ENCODE results near the gene CBARP. TPM values are rescaled to one million over a fixed set of nuclear protein-coding genes. Genes with fewer than 3 reads are reported as not detected.

Gene CBARP
- total and polyA plus RNA-seq, 7 donors: 0.41 to 19.0 (median 0.88) TPM

GRCh38 chr19:1183543-1184172 is 54.1 kb downstream of the CBARP start:
- peak in 1 of 4 donors; percentile 15 for ATAC-seq
- DNase-seq: peak in 1 of 2 donors; percentile 46
- H3K4me1 ChIP-seq: no peaks in the 10 kb centered on the region
- peaks cover 0 to 6% (median 2%) of the 10 kb centered on the region in 3 donors for H3K27me3 ChIP-seq (ENCODE audit: insufficient read depth in 3 of 3, low read length in 2 of 3)
- intact Hi-C loops (cut with DNase I): loop anchor here in 1 of 2 donors (5.0 kb wide), 1 partner anchor 56 kb away; no protein-coding TSS in a partner anchor
- no peaks in the 10 kb centered on the region for H3K9me3 ChIP-seq
- H3K36me3 ChIP-seq (ENCODE audit: insufficient read depth in 1 of 2, low read depth in 1 of 2): no peaks in the 10 kb centered on the region
- 80 to 87% (median 85%) methylated on average over 19 of the region's 19 CpGs for WGBS, 3 donors
- TF ChIP-seq, protein P1, sequence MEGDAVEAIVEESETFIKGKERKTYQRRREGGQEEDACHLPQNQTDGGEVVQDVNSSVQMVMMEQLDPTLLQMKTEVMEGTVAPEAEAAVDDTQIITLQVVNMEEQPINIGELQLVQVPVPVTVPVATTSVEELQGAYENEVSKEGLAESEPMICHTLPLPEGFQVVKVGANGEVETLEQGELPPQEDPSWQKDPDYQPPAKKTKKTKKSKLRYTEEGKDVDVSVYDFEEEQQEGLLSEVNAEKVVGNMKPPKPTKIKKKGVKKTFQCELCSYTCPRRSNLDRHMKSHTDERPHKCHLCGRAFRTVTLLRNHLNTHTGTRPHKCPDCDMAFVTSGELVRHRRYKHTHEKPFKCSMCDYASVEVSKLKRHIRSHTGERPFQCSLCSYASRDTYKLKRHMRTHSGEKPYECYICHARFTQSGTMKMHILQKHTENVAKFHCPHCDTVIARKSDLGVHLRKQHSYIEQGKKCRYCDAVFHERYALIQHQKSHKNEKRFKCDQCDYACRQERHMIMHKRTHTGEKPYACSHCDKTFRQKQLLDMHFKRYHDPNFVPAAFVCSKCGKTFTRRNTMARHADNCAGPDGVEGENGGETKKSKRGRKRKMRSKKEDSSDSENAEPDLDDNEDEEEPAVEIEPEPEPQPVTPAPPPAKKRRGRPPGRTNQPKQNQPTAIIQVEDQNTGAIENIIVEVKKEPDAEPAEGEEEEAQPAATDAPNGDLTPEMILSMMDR (IDR thresholded peaks at IDR 0.05): no peak
- H3K27ac ChIP-seq: no peak overlapping the region
- no peak overlapping the region for H3K4me3 ChIP-seq

DNA sequence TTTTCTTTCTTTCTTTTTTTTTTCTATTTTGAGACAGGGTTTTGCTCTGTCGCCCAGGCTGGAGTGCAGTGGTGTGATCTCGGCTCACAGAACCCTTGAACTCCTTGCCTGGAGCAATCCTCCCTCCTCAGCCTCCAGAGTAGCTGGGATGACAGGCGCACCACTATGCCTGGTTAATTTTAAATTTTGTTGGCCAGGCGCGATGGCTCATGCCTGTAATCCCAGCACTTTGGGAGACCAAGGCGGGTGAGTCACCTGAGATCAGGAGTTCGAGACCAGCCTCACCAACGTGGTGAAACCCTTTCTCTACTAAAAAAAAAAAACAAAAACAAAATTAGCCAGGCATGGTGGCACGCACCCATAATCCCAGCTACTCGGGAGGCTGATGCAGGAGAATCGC is 55.1 kb downstream of the CBARP start:
- DNase-seq (no peak), ATAC-seq (no peak)
- TF ChIP-seq, protein P1 (IDR thresholded peaks at IDR 0.05): no peak
- Histone ChIP-seq H3K4me1 (peaks cover 2% of the 10 kb centered on the region), H3K4me3 (no peak overlapping the region), H3K9me3 (no peaks in the 10 kb centered on the region), H3K27me3 (ENCODE audit: insufficient read depth in 3 of 3, low read length in 2 of 3) (peaks cover 0 to 9% (median 2%) of the 10 kb centered on the region in 3 donors), H3K36me3 (ENCODE audit: insufficient read depth in 1 of 2, low read depth in 1 of 2) (no peaks in the 10 kb centered on the region), H3K27ac (no peak overlapping the region)
- WGBS, 3 donors: 92% methylated on average over 9 to 11 of the region's 11 CpGs; no CpG with 5 or more reads in 1 of the 3 donors
- intact Hi-C loops (cut with DNase I): loop anchor here in 1 of 2 donors (5.0 kb wide), 1 partner anchor 55 kb away; no protein-coding TSS in a partner anchor

DNA sequence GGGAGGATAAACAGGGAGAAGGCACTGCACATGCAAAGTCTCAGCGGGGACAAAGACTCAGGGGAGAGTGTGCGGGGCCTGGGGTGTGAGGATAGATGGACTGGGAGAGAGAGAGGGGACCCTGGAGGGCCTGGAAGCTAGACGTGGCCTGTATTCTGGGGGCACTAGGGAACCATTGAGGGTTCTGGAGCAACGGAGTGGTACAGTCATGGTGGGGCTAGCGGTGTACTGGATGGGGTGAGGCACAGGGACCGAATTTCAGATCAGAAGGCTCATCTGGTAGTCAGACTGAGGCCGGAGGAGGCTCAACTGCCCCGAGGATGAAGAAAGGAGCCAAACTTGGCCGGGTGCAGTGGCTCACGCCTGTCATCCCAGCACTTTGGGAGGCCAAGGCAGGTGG is 55.7 kb downstream of the CBARP start:
- Histone ChIP-seq H3K27ac (no peak overlapping the region), H3K4me1 (peaks cover 8% of the 10 kb centered on the region), H3K27me3 (ENCODE audit: insufficient read depth in 3 of 3, low read length in 2 of 3) (peaks cover 0 to 12% (median 2%) of the 10 kb centered on the region in 3 donors), H3K4me3 (no peak overlapping the region), H3K9me3 (no peaks in the 10 kb centered on the region), H3K36me3 (ENCODE audit: insufficient read depth in 1 of 2, low read depth in 1 of 2) (no peaks in the 10 kb centered on the region)
- 94 to 96% (median 94%) methylated on average over 10 of the region's 10 CpGs for WGBS, 3 donors
- intact Hi-C loops (cut with DNase I): loop anchor here in 1 of 2 donors (5.0 kb wide), 1 partner anchor 55 kb away; no protein-coding TSS in a partner anchor
- DNase-seq (no peak), ATAC-seq (no peak)
- TF ChIP-seq, protein P1 (IDR thresholded peaks at IDR 0.05): no peak

DNA sequence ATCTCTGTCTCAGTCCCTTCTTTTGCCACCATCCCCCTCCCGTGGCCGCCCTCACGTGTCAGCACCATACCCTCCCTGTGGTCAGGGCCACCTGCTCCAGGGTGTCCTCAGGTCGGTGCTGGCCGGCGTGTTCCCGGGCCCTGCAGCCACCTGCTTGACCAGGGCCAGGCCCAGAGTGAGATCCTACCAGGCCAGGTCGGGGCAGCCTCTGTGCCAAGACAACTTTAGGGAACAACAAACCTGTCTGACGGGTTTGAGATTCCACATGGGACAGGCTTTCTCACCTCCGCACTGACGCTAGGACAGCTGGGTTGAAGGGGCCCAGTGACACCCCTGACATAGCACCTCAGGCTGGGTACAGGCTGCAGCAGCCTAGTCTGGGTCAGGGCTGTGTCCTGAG is 56.2 kb downstream of the CBARP start:
- intact Hi-C loops (cut with DNase I): loop anchor here in 1 of 2 donors (5.0 kb wide), 1 partner anchor 54 kb away; no protein-coding TSS in a partner anchor
- no peaks in the 10 kb centered on the region for H3K9me3 ChIP-seq
- ATAC-seq: no peak

More for the DNA sequence above, 56.2 kb downstream of the CBARP start:
- Histone ChIP-seq H3K4me1 (peaks cover 8% of the 10 kb centered on the region), H3K4me3 (no peak overlapping the region), H3K27ac (no peak overlapping the region), H3K27me3 (ENCODE audit: insufficient read depth in 3 of 3, low read length in 2 of 3) (peaks cover 0 to 12% (median 4%) of the 10 kb centered on the region in 3 donors), H3K36me3 (ENCODE audit: insufficient read depth in 1 of 2, low read depth in 1 of 2) (no peaks in the 10 kb centered on the region)
- peak in 1 of 2 donors; percentile 43 for DNase-seq
- WGBS, 3 donors: 82 to 86% (median 85%) methylated on average over 11 of the region's 11 CpGs
- TF ChIP-seq, protein P1 (IDR thresholded peaks at IDR 0.05): no peak

Other genes with a start within 250 kb of the CBARP start
- under 1 TPM in 1 of 4 donors, not detected in 3; 0.16 TPM for gene GRIN3B, start 237.6 kb downstream of the CBARP start, total RNA-seq
- under 1 TPM in 1 of 3 donors, not detected in 2; 0.01 TPM for gene GRIN3B, start 237.6 kb downstream of the CBARP start, polyA plus RNA-seq
- 100 to 1,000 TPM in 1 of 4 donors, 10 to 100 TPM in 3; 67.1 to 128 (median 87.4) TPM for gene TMEM259, start 216.9 kb downstream of the CBARP start, total RNA-seq
- 100 to 1,000 TPM in 1 of 3 donors, 10 to 100 TPM in 2; 80.6 to 133 (median 89.9) TPM for gene TMEM259, start 216.9 kb downstream of the CBARP start, polyA plus RNA-seq
- gene RNU6-2, start 216.5 kb downstream of the CBARP start, total RNA-seq: not detected
- not detected for gene RNU6-2, start 216.5 kb downstream of the CBARP start, polyA plus RNA-seq
- gene CNN2, start 211.4 kb downstream of the CBARP start, total RNA-seq: 1 to 10 TPM; 3.0 to 9.5 (median 8.5) TPM
- 1 to 10 TPM; 1.7 to 6.3 (median 2.3) TPM for gene CNN2, start 211.4 kb downstream of the CBARP start, polyA plus RNA-seq
- 10 to 100 TPM in 3 of 4 donors, 1 to 10 TPM in 1; 5.2 to 19.5 (median 16.5) TPM for gene ABCA7, start 197.9 kb downstream of the CBARP start, total RNA-seq
- gene ABCA7, start 197.9 kb downstream of the CBARP start, polyA plus RNA-seq: 10 to 100 TPM in 1 of 3 donors, 1 to 10 TPM in 2; 2.6 to 10.1 (median 3.3) TPM
- 1 to 10 TPM; 2.0 to 4.0 (median 3.2) TPM for gene ARHGAP45, start 170.8 kb downstream of the CBARP start, total RNA-seq
- 1 to 10 TPM; 1.2 to 1.8 (median 1.8) TPM for gene ARHGAP45, start 170.8 kb downstream of the CBARP start, polyA plus RNA-seq
- gene POLR2E, start 142.6 kb downstream of the CBARP start, total RNA-seq: 100 to 1,000 TPM; 133 to 147 (median 143) TPM
- 100 to 1,000 TPM; 170 to 243 (median 217) TPM for gene POLR2E, start 142.6 kb downstream of the CBARP start, polyA plus RNA-seq
- gene GPX4, start 134.0 kb downstream of the CBARP start, total RNA-seq: 100 to 1,000 TPM; 279 to 560 (median 304) TPM
- gene GPX4, start 134.0 kb downstream of the CBARP start, polyA plus RNA-seq: 100 to 1,000 TPM; 490 to 762 (median 618) TPM
- gene SBNO2, start 63.7 kb downstream of the CBARP start, total RNA-seq: 100 to 1,000 TPM in 1 of 4 donors, 10 to 100 TPM in 3; 20.9 to 138 (median 76.9) TPM
- 10 to 100 TPM; 18.5 to 47.2 (median 20.2) TPM for gene SBNO2, start 63.7 kb downstream of the CBARP start, polyA plus RNA-seq
- gene STK11, start 32.2 kb downstream of the CBARP start, total RNA-seq: 10 to 100 TPM; 83.5 to 95.0 (median 88.3) TPM
- gene STK11, start 32.2 kb downstream of the CBARP start, polyA plus RNA-seq: 100 to 1,000 TPM in 1 of 3 donors, 10 to 100 TPM in 2; 64.9 to 133 (median 83.4) TPM
- 100 to 1,000 TPM; 362 to 759 (median 472) TPM for gene ATP5F1D, start 3.7 kb upstream of the CBARP start, total RNA-seq
- 100 to 1,000 TPM; 310 to 858 (median 690) TPM for gene ATP5F1D, start 3.7 kb upstream of the CBARP start, polyA plus RNA-seq
- 100 to 1,000 TPM in 3 of 4 donors, 10 to 100 TPM in 1; 84.7 to 331 (median 217) TPM for gene MIDN, start 10.6 kb upstream of the CBARP start, total RNA-seq
- 100 to 1,000 TPM in 1 of 3 donors, 10 to 100 TPM in 2; 29.2 to 147 (median 36.4) TPM for gene MIDN, start 10.6 kb upstream of the CBARP start, polyA plus RNA-seq
- 100 to 1,000 TPM; 137 to 591 (median 245) TPM for gene CIRBP, start 31.3 kb upstream of the CBARP start, total RNA-seq
- gene CIRBP, start 31.3 kb upstream of the CBARP start, polyA plus RNA-seq: 100 to 1,000 TPM; 249 to 321 (median 317) TPM
- gene FAM174C, start 37.5 kb upstream of the CBARP start, total RNA-seq: 10 to 100 TPM in 3 of 4 donors, 1 to 10 TPM in 1; 9.0 to 18.1 (median 14.0) TPM
- gene FAM174C, start 37.5 kb upstream of the CBARP start, polyA plus RNA-seq: 10 to 100 TPM; 21.8 to 88.8 (median 47.6) TPM
- not detected for gene EFNA2, start 47.9 kb upstream of the CBARP start, total RNA-seq
- gene EFNA2, start 47.9 kb upstream of the CBARP start, polyA plus RNA-seq: not detected
- 100 to 1,000 TPM; 230 to 338 (median 308) TPM for gene NDUFS7, start 145.9 kb upstream of the CBARP start, total RNA-seq
- 100 to 1,000 TPM; 177 to 423 (median 294) TPM for gene NDUFS7, start 145.9 kb upstream of the CBARP start, polyA plus RNA-seq
- 100 to 1,000 TPM; 227 to 339 (median 232) TPM for gene GAMT, start 163.5 kb upstream of the CBARP start, total RNA-seq
- gene GAMT, start 163.5 kb upstream of the CBARP start, polyA plus RNA-seq: 100 to 1,000 TPM; 162 to 464 (median 351) TPM
- gene DAZAP1, start 169.6 kb upstream of the CBARP start, total RNA-seq: 100 to 1,000 TPM in 1 of 4 donors, 10 to 100 TPM in 3; 59.9 to 122 (median 86.9) TPM
- gene DAZAP1, start 169.6 kb upstream of the CBARP start, polyA plus RNA-seq: 100 to 1,000 TPM in 1 of 3 donors, 10 to 100 TPM in 2; 68.9 to 103 (median 94.1) TPM
- 100 to 1,000 TPM; 697 to 992 (median 943) TPM for gene RPS15, start 200.4 kb upstream of the CBARP start, total RNA-seq
- gene RPS15, start 200.4 kb upstream of the CBARP start, polyA plus RNA-seq: 1,000 to 10,000 TPM; 2,739 to 4,077 (median 3,158) TPM
- under 1 TPM; 0.04 to 0.06 (median 0.05) TPM for gene APC2, start 212.1 kb upstream of the CBARP start, total RNA-seq
- under 1 TPM in 2 of 3 donors, not detected in 1; 0.01 to 0.03 TPM for gene APC2, start 212.1 kb upstream of the CBARP start, polyA plus RNA-seq
- 10 to 100 TPM in 3 of 4 donors, 1 to 10 TPM in 1; 8.1 to 20.1 (median 14.7) TPM for gene C19orf25, start 241.2 kb upstream of the CBARP start, total RNA-seq
- gene C19orf25, start 241.2 kb upstream of the CBARP start, polyA plus RNA-seq: 10 to 100 TPM; 19.9 to 45.0 (median 30.4) TPM

Data from psoas muscle (tissue), 8 donors.